GM15510 (cell line): ENCODE results near the gene GALNT17.

ENCODE experiments used
- POLR2A ChIP-seq: IDR thresholded peaks from 3 replicates; pipeline ENCODE4 v1.6.1; 2011; ENCODE audit warnings: borderline replicate concordance; ENCODE audit not compliant: insufficient read length; ENCODE audit errors: extremely low read depth

Gene GALNT17

DNA sequence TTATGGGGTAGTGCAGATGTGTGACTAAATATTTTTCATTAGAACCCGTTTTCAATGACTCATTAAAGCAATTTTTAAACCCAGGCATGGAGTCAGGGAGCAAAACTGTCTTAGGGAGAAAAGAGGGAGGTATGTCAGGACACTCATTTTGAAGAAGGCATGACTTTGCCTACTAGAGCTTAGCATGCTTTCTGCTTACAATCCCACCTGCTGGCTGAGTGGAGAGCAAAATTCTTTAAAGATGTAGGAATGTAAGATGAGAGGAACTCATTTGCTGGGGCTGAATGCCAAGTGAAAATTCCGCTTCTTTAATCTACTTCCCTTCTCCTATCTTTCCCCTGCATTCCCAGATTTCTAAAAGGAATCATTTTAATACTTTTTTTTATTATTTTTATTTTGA lies 232.6 kb downstream of the GALNT17 start:
- no peak for TF ChIP-seq POLR2A

DNA sequence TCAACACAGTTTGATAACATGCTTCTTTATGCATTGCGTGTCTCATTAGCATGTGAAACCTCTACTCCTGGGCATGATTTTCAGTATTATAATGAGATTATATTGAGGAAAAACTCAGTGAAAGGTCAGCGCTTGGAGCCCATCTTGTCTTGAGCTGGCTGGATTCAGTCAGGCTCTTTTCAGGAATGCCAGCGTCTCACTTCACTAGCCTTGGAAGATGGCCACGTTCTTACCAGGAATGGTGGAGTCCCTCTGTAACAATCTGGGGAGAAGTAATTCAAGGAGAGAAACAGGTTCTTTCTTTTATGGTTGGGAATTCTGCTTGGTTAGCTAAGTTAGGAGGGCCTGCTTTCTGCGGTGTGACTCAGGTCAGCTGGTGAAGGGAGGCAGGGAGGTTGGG lies 241.0 kb downstream of the GALNT17 start:
- TF ChIP-seq POLR2A: no peak

- no peak for TF ChIP-seq POLR2A
Measured at GRCh38 chr7:71377062-71377461, 245.1 kb downstream of the GALNT17 start.

GRCh38 chr7:71377469-71377868 lies 245.5 kb downstream of the GALNT17 start:
- no peak for TF ChIP-seq POLR2A

DNA sequence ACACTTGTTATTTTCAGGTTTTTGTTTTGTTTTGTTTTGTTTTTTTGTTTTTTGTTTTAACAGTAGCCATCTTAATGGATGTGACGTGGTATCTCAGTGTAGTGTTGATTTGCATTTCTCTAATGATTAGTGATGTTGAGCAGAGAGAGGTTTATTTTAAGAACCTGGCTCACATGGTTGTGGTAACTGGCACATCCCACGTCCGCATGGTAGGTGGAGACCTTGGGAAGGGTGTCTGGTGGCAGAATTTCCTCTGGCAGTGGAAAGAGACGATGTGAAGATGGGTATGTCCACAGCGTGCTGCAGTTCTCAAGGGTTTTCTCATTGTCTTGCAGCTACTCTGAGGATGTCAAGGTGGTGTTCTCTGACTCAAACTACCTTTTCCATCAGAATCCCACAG lies 252.2 kb downstream of the GALNT17 start:
- TF ChIP-seq POLR2A: no peak

- no peak for TF ChIP-seq POLR2A
Measured at GRCh38 chr7:71385330-71385729, 253.4 kb downstream of the GALNT17 start.

- TF ChIP-seq POLR2A: no peak
Measured at GRCh38 chr7:71386152-71386785, 254.3 kb downstream of the GALNT17 start.

DNA sequence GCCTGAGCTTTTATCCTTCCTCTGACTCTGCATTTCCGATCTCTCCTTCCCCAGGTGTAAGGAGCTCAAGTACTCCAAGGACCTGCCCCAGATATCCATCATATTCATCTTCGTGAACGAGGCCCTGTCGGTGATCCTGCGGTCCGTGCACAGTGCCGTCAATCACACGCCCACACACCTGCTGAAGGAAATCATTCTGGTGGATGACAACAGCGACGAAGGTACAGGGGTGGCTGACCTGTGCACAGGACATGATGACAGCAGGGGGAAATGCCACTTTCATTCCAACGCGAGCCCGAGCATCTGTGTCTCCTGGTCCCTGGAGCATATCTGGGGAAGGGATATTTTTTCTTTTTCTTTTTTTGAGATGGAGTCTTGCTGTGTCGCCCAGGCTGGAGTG lies 256.2 kb downstream of the GALNT17 start:
- TF ChIP-seq POLR2A: no peak

DNA sequence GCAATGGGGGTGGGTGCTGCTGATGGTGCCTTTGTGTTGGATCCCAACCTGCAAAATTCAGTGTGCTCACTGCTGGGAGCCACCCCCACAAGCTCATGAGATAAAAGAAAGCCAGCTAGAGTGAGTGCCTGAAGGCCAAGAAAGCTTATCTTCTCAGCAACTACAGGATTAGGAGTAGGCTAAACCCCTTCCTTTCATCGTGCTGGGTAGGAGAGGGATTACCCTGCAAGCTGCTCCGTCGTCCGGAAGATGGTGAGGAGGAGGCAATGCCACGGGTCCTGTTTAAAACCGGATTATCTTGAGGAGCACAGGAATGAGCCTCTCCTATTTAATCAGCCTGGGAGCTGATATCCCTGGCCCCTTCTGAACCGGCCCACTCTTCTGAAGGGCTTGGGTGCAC lies 258.0 kb downstream of the GALNT17 start:
- TF ChIP-seq POLR2A: no peak

DNA sequence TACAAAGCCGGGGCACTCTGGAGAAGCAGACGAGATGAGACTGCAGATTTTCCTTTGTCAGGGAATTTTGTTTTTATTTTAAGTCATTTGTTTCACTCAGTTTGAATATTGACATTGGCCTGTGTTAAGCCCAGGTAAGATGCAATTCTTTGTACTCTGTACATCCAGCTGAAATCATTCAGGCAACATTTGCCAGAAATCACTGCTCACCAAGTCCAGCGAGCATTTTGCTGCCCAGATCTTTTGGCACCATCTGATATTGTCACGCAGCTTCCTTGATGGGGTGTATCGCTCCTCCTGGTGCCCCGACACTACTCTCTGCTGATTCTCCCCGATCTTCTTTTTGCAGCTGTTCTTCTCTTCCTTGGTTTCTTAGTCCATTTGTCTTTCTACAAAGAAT lies 261.7 kb downstream of the GALNT17 start:
- no peak for TF ChIP-seq POLR2A

- no peak for TF ChIP-seq POLR2A
Measured at GRCh38 chr7:71402684-71403083, 270.7 kb downstream of the GALNT17 start.

GRCh38 chr7:71403202-71403946 lies 271.4 kb downstream of the GALNT17 start:
- TF ChIP-seq POLR2A: no peak

DNA sequence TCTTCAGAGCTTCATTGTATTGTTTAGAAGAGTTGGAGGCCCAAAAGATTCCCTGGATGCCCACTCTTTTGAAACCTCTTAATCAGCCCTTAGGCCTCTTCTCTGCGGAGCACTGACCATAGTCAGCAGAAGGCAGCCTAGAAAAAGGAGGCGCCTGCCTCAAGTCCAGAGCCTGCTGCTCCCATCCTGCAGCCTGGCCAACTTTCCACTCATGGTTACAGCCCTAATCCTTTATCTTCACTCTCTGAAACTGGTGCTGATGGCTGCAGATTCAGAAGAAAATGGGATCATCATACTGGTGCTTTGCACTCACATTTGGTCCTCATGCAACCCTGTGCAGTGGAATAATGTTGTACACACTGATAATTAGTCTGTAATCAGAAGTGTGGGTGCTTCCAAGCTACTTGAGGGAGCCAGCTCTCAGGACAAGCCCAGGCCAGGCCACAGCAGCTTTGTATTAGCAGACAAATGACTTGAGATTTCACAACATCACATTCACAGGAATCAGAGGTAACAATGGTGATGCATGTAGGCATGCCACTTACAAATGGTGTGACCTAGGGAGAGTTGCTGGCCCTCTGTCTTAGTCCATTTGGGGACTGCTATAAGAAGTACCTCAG lies 272.9 kb downstream of the GALNT17 start:
- TF ChIP-seq POLR2A: no peak

GRCh38 chr7:71408271-71408670 lies 276.3 kb downstream of the GALNT17 start:
- no peak for TF ChIP-seq POLR2A

GRCh38 chr7:71409550-71410157 lies 277.7 kb downstream of the GALNT17 start:
- TF ChIP-seq POLR2A: no peak

GRCh38 chr7:71411475-71411874 lies 279.5 kb downstream of the GALNT17 start:
- no peak for TF ChIP-seq POLR2A

DNA sequence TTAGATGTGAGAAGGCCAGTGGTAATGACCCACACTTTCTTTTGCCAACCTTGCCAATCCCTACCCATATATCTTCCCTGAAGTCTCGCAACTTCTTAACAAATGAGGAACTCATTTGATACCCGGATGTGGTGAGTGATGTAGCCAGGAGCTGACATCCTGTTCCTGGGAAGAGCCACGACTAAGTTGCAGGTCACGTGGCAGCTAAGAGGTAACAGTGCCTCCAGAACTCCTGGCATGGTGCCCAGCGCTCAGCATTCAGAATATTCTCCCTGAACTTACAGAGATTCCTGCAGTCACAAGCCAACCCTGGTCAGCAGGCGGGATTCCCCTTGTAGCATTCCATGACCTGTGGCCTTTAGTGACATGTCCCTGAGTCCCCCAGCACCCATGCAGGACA lies 282.5 kb downstream of the GALNT17 start:
- no peak for TF ChIP-seq POLR2A
